GM11168 (cell line): ENCODE results near the gene CPTP.

ENCODE experiments used
- in situ Hi-C: fragments of 300-500 bp; cut with MboI; formaldehyde crosslinking; loops from one replicate; pipeline ENCODE4 v1.12.0; 2022; ENCODE audit warnings: low sequenced_read_pairs; ENCODE audit not compliant: unreplicated experiment

CPTP gene

DNA sequence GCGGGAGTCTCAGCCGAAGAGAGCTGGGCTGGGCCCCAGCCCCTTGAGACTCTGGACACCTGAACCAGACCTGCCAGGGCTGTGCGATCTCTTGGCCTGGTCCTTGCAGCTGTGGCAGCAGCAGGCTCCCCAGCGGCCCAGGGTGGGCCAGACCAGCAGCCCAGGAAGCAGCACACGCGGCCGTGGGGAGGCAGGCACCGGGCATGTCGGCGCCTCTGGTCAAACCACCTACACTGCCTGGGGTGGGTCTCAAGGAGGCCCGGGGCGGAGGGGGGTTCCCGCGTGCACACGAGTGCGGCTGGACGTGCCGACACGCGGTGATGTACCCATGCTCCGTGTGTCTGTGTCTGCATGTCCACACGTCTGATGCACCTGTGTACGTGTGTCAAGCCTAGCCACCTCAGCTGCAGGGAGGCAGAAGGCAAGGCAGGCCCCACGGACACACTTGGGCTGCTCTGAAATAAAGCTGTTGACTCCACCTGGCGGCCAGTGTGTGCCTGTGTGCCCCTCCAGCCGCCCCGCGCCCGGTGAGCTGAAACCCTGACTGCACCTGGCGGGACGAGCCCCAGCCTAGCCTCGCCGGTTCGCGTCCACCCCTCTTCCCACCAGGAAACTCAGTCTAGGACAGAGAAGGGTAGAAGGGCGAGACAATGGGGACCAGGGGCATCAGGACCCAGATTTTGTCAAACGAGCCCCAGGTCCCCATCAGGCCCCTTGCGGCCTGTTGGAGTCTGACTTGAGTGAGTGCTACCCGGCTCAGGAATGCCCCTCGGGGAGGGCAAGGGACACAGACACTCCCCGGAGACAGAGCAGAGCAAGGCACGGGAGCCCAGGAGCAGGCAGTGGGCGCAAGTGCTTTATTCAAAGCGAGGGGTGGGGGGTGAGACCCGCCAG lies 32.8 kb upstream of the CPTP start:
- in situ Hi-C loops = no loop called here

DNA sequence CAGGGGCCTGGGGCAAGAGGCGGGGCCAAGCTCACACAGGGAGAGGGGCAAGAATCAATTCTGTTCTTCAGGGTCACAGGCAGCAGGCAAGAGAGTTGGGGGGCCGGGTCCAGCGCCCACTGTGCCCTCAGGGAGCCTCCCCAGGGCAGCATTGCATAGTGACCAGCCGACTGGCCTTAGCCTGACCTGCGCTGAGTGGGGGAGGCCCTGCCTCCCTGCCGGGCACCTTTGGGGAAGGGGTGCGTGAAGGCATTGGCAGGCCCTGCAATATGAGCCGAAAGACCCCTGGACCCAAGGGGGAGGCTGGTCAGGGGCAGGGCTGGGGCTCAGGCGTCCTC lies 32.2 kb upstream of the CPTP start:
- in situ Hi-C loops = no loop called here

DNA sequence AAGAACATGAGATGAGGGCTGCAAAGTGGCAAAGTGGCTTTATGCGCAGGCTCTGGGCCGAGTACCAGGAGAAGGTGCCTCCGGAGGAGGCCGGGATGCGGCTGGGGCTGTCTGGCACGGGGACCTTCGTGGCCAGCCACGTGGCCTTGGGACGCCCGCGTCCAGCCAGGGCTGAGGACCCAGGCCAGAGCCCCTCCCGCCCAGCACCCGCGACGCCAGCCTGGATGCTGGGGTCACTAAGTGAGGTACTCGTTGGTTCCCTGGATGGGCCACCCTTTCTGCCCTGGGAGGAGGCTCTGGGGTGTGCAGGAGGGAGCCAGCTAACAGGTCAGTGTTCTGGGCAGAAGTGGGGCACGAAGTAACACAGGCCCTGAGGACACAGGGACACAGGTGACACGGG lies 31.8 kb upstream of the CPTP start:
- in situ Hi-C loops = no loop called here

DNA sequence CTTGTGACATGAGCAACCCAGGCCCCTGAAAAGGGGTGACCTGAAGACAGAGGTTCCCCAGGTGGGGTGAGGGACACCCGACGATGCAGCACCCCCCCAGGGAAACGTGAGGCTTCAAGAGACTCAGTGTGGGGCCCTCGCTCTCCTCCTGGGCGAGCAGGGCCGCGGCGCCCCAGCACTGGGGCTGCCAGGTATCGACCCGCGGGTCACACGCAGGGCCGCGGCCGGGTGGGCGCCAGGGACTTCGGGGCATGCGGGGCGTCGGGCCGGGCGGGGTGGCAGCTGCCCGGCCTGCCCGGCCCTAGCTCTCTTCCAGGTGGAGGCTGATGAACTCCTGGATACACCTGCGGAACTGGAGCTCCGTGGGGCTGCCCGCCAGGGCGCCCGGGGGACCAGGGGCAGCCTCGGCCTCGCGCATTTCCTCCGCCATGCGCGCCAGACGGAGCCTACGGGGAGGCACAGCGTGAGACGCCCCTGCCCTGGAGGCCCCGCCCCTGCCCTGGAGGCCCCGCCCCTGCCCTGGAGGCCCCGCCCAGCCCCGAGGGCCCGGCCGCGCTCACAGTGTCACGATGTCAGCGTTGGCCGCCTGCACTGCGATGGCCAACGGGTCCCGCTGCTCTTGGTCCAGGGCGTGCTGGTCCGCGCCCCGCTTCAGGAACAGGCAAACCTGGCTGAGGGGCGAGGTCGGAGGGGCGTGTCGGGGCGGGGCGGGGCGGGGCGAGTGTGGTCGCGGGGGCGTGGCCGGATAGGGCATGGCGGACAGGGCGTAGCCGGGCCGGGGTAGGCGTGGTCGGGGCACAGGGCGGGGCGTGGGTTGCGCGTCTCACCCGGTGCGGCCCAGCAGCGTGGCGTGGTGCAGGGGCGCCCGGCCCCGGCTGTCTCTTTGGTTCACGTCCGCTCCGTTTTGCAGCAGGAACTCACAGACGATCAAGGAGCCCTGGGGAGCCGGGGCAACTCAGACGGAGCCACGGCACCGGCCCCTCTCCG lies 31.0 kb upstream of the CPTP start:
- in situ Hi-C loops = no loop called here

DNA sequence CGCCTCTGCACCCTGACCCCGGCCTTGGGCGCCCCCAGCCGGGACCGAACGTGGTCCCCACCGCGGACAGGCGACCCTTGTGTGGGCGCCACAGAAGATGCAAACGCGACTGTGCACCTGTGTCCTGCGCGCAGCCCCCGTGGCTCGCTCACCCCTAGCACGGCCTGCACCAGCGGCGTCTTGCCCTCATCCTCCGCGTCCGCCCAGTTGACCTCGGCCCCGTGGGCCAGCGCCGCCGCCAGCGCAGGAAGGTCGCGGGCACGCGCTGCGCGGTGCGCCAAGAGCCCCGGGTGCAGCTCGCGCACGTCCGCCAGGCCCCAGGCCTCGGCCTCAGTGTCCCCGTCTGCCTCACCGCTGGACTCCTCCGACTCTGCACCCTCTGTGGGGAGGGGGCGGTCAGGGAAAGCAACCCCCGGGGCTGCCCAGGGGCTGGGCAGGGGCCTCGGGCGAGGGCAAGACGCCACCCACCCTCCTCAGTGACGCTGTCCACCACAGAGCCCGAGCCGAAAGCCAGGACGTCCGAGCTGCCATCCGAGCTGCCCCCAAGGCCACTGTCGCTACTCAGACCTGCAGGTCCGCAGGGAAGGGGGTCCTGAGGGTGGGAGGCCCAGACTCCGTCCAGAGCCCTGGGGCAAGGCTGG lies 30.2 kb upstream of the CPTP start:
- in situ Hi-C loops = no loop called here

GRCh38 chr1:1295154-1295923 lies 29.3 kb upstream of the CPTP start:
- in situ Hi-C loops = no loop called here

- in situ Hi-C loops = no loop called here
These were observed 28.2 kb upstream of the CPTP start for GRCh38 chr1:1296070-1297061.

- in situ Hi-C loops = no loop called here
These were observed 26.7 kb upstream of the CPTP start for GRCh38 chr1:1297802-1298424.

- in situ Hi-C loops = no loop called here
These were observed 25.5 kb upstream of the CPTP start for GRCh38 chr1:1298861-1299685.

DNA sequence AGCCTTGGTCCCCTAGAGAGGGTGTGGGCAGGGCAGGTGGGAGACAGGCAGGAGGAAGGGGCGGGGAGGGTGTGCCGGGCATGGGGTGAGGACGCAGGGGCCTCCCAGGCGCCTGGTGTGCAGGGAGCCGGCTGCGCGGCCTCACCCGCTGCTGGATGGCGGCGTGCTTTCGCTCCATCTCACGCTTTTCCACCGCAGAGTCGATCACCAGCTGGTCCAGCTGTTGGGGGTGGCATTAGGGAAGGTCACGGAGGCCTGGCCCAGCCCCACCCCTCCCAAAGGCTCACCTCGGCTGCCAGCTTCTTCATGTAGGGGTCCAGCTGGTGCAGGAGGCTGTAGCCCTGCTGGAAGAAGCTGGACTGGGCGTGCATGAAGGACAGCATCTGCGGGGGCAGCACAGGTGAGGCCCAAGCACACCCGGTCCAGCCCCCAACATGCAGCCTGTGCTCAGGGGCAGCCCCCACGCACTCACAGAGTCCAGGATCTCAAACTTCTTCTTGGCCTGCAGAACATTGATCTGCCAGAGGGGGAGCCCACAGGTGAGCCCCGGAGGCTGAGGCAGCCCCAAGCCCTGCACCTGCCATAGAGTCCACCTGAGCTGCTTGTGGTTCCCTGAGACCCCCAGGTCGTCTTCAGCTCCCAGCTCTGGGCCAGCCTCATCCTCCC lies 24.8 kb upstream of the CPTP start:
- in situ Hi-C loops = no loop called here

GRCh38 chr1:1300352-1300739 lies 24.3 kb upstream of the CPTP start:
- in situ Hi-C loops = no loop called here

- in situ Hi-C loops = no loop called here
These were observed 22.6 kb upstream of the CPTP start for GRCh38 chr1:1302006-1302430.

- in situ Hi-C loops = no loop called here
These were observed 21.6 kb upstream of the CPTP start for GRCh38 chr1:1302951-1303509.

DNA sequence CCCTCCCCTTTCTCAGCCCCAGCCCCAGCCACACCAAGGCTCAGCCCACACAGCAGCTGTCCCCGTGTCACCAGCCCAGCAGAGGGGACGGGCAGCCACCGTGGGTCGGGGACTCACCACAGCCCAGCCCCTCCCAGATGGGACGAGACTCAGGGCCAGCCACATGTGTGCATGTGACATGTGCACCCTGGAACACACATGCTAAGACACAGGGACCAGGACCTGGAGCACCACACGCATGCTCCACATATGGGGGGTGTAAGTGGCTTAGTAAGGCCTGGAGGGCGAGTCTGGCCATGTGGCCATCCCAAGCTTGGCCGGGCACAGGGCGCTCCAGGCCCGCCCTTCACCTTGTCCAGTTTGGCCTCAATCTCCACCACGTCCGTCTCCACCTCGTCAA lies 20.9 kb upstream of the CPTP start:
- in situ Hi-C loops = no loop called here

- in situ Hi-C loops = no loop called here
These were observed 20.0 kb upstream of the CPTP start for GRCh38 chr1:1304331-1305299.
